Sigmoid colon (tissue), 7 donors: ENCODE data around the gene VPS13C. TPM values are rescaled to one million over a fixed set of nuclear protein-coding genes. Genes with fewer than 3 reads are reported as not detected.
A peak's percentile ranks its signal among the peaks of the same experiment; 100 is the strongest.

ENCODE experiments used
- DNase-seq: peaks from one replicate; pipeline ENCODE4 v3.0.0-alpha.2; 2019
- H3K27ac ChIP-seq, 4 donors: fragments of 200-600 bp; sonication (generic); one replicate each; pipeline ENCODE4 v1.5.1; 2016 to 2019; ENCODE audit warnings: mild to moderate bottlenecking in 1 of 4
- H3K27me3 ChIP-seq, 3 donors: fragments of 200-600 bp; sonication (generic); one replicate each; pipeline ENCODE4 v1.5.1; 2019; ENCODE audit warnings: mild to moderate bottlenecking in 1 of 3
- H3K36me3 ChIP-seq, 4 donors: fragments of 200-600 bp; sonication (generic); one replicate each; pipeline ENCODE4 v1.5.1; 2016 to 2019
- H3K4me1 ChIP-seq, 4 donors: fragments of 200-600 bp; sonication (generic); one replicate each; pipeline ENCODE4 v1.5.1; 2017 to 2019
- H3K4me3 ChIP-seq, 4 donors: fragments of 200-600 bp; sonication (generic); one replicate each; pipeline ENCODE4 v1.5.1; 2017 to 2019; ENCODE audit warnings: mild to moderate bottlenecking in 2 of 4, moderate library complexity in 1 of 4
- H3K9me3 ChIP-seq, 4 donors: fragments of 200-600 bp in 3 of 4; sonication (generic) in 3 of 4; one replicate each; pipeline versions ENCODE4 v1.5.1 to v1.6.1; 2013 to 2019
- EP300 ChIP-seq, 4 donors: sonication (generic); formaldehyde crosslinking; IDR thresholded peaks; one replicate each; pipeline ENCODE4 v1.6.1; 2017; ENCODE audit warnings: antibody characterized with exemption in 4 of 4
- POLR2A ChIP-seq, 2 donors: fragments of 450-650 bp; IDR thresholded peaks; one replicate each; pipeline ENCODE4 v1.6.1; 2016; ENCODE audit warnings: antibody characterized with exemption in 2 of 2, mild to moderate bottlenecking in 2 of 2, moderate library complexity in 2 of 2
- POLR2AphosphoS5 ChIP-seq, 4 donors: sonication (generic); formaldehyde crosslinking; IDR thresholded peaks; one replicate each; pipeline ENCODE4 v1.6.1; 2017; ENCODE audit warnings: antibody characterized with exemption in 4 of 4
- WGBS, 2 donors: extraction: QIAGEN DNeasy Blood & Tissue Kit; methylation state at CpG; one replicate each; pipeline ENCODE4 v1.1.7; 2013; 5-methylcytosine and 5-hydroxymethylcytosine counted together
- intact Hi-C: fragments of 100-400 bp; cut with DNase I; formaldehyde crosslinking; loops from one replicate; pipeline ENCODE4 v1.15.1; 2023
- polyA plus RNA-seq, 3 donors: library from polyadenylated mRNA; stranded (reverse); fragments of 200-250 nt; gene quantifications; one replicate each; pipeline ENCODE4 v1.2.3, GENCODE V29; 2013
- total RNA-seq, 4 donors: library from RNA; depleted of rRNA; stranded (reverse); fragments of >200 nt; gene quantifications; one replicate each; pipeline ENCODE4 v1.1.0, GENCODE V29; 2016
- TF ChIP-seq, protein P1 (sequence below), 4 experiments: fragments of 450-650 bp in 3 of 4; fragments of 200-600 bp in 1 of 4; IDR thresholded peaks; one replicate each; pipeline ENCODE4 v1.5.1; 2016 to 2019; ENCODE audit warnings: antibody characterized with exemption in 4 of 4, mild to moderate bottlenecking in 3 of 4, moderate library complexity in 2 of 4
- donor health status: healthy with polysubstance abuse.
- donor health status: Bipolar disorder and iron deficiency.
- donor health status: healthy.

Gene VPS13C
- total and polyA plus RNA-seq, 7 donors = 2.1 to 112 (median 71.5) TPM

DNA sequence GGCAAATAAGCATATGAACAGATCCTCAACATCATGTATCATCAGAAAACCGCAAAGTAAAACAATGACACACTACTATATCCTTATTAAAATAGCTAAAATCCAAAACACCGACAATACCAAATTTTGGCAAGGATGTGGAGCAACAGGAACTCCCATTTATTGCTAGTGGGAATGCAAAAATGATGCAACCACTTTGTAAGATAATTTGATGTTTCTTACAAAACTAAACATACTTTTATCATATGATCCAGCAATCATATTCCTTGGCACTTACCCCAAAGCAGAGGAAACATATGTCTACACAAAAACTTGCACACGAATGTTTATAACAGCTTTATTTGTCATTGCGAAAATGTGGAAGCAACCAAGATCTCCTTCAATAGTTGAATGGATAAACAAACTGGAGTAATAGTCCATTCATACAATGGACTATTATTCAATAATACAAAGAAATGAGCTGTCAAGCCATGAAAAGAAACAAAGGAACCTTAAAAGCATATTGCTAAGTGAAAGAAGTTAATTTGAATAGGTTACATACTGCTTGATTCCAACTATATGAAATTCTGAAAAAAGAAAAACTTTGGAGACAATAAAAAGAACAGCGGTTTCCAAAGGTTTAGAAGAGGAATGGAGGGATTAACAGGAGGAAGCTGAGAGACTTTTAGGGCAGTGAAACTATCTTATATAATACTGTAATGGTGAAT, 172.0 kb downstream of the VPS13C start:
- H3K9me3 ChIP-seq = peaks cover 0 to 6% (median 2%) of the 10 kb centered on the region in 4 donors
- no peak overlapping the region for H3K27ac ChIP-seq
- no peak overlapping the region for H3K4me3 ChIP-seq
- no peak for DNase-seq
- H3K36me3 ChIP-seq = peaks cover 4 to 43% (median 12%) of the 10 kb centered on the region in 4 donors
- no peaks in the 10 kb centered on the region for H3K27me3 ChIP-seq
- H3K4me1 ChIP-seq = no peaks in the 10 kb centered on the region
- intact Hi-C loops = no loop called here
- TF ChIP-seq POLR2A (IDR thresholded peaks at IDR 0.05) = no peak
- TF ChIP-seq EP300 (IDR thresholded peaks at IDR 0.05) = no peak
- TF ChIP-seq POLR2AphosphoS5 (IDR thresholded peaks at IDR 0.05) = no peak
- TF ChIP-seq, protein P1, sequence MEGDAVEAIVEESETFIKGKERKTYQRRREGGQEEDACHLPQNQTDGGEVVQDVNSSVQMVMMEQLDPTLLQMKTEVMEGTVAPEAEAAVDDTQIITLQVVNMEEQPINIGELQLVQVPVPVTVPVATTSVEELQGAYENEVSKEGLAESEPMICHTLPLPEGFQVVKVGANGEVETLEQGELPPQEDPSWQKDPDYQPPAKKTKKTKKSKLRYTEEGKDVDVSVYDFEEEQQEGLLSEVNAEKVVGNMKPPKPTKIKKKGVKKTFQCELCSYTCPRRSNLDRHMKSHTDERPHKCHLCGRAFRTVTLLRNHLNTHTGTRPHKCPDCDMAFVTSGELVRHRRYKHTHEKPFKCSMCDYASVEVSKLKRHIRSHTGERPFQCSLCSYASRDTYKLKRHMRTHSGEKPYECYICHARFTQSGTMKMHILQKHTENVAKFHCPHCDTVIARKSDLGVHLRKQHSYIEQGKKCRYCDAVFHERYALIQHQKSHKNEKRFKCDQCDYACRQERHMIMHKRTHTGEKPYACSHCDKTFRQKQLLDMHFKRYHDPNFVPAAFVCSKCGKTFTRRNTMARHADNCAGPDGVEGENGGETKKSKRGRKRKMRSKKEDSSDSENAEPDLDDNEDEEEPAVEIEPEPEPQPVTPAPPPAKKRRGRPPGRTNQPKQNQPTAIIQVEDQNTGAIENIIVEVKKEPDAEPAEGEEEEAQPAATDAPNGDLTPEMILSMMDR (IDR thresholded peaks at IDR 0.05) = no peak
- WGBS, 2 donors = 92 to 95% methylated on average over 5 of the region's 5 CpGs

DNA sequence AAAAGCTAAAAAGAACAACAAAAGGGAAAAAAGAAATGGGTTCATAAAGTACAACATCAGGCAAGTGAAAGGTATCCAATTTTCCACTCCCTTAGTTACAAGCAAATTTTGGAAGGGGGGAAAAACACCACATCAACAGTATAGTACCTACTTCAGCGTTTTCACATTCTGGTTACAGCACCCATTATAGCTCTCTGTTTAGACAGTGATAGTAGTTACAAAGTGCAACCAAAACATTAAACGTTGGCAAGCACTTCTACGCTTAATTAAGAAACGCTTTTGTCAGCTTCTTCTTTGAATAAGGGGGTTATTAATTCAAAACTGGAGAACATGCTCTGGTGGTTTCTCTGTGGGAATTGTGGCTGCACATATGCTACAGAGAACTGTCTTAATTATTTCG, 180.2 kb downstream of the VPS13C start:
- no peak for TF ChIP-seq EP300 (IDR thresholded peaks at IDR 0.05)
- TF ChIP-seq, protein P1 (IDR thresholded peaks at IDR 0.05) = no peak
- TF ChIP-seq POLR2A (IDR thresholded peaks at IDR 0.05) = no peak
- no peak for TF ChIP-seq POLR2AphosphoS5 (IDR thresholded peaks at IDR 0.05)
- no peak for DNase-seq
- no peaks in the 10 kb centered on the region for H3K9me3 ChIP-seq
- peaks cover 0 to 47% (median 2%) of the 10 kb centered on the region in 4 donors for H3K36me3 ChIP-seq
- intact Hi-C loops = no loop called here
- no peaks in the 10 kb centered on the region for H3K4me1 ChIP-seq
- H3K4me3 ChIP-seq = no peak overlapping the region
- WGBS, 2 donors = 44 to 78% methylated on average over 5 of the region's 5 CpGs
- H3K27me3 ChIP-seq = no peaks in the 10 kb centered on the region
- H3K27ac ChIP-seq = no peak overlapping the region

DNA sequence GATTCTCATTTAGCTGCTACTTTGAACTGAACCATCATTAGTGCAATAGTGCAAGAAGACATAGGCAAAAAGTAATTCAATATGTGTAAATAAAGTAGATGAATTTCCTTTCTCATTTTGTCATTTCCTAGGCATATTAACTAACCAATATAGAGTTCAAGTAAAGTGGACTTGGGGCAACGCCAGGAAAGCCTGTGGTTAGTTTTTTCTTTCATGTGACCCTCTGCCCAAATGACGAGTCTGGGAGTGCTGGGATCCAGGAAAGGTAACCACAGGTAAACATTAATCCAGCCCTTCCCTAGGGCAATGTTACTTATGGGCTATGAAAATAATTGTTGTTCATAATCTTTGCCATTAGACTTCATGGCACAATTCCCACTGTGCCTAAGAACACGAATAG, 181.0 kb downstream of the VPS13C start:
- no peaks in the 10 kb centered on the region for H3K9me3 ChIP-seq
- no peak overlapping the region for H3K27ac ChIP-seq
- intact Hi-C loops = loop anchor here (10.0 kb wide), 1 partner anchor 426 kb away; no protein-coding TSS in a partner anchor
- peaks cover 0 to 56% (median 2%) of the 10 kb centered on the region in 4 donors for H3K36me3 ChIP-seq
- TF ChIP-seq POLR2AphosphoS5 (IDR thresholded peaks at IDR 0.05) (no peak), EP300 (IDR thresholded peaks at IDR 0.05) (no peak), POLR2A (IDR thresholded peaks at IDR 0.05) (no peak)
- TF ChIP-seq, protein P1 (IDR thresholded peaks at IDR 0.05) = no peak
- H3K4me1 ChIP-seq = no peaks in the 10 kb centered on the region
- no peak overlapping the region for H3K4me3 ChIP-seq
- H3K27me3 ChIP-seq = no peaks in the 10 kb centered on the region
- no peak for DNase-seq
- WGBS, 2 donors = 22 to 70% methylated on average over 3 of the region's 3 CpGs

DNA sequence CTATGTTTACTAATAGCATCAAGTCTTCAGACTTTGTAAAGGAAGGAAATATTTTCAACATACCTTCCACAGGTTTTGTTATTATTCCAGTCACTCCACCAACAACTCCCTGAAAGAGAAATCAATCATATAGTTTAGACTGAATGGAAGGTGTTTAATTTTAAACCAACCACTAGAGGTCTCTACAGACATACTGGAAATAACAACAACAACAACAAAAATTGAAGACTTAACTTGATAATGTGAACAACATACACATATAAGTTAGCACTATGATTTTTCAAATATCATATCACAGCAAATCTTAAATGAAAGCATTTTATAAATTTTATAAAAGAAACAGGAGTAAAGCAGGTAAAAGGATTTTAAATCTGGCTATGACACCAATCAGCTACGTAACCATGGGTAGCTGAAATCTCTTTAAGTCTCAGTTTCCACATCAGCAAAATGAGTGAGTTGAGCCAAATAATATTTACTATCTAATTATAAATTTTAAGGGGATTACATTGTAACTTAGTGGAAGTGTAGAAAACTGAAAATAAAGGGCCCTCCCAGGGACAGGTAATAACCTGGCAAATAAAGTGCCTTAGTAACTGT, 188.2 kb downstream of the VPS13C start:
- Histone ChIP-seq H3K9me3 (no peaks in the 10 kb centered on the region), H3K27ac (no peak overlapping the region), H3K4me3 (no peak overlapping the region), H3K36me3 (peaks cover 0 to 96% (median 13%) of the 10 kb centered on the region in 4 donors), H3K4me1 (no peaks in the 10 kb centered on the region), H3K27me3 (no peaks in the 10 kb centered on the region)
- TF ChIP-seq POLR2A (IDR thresholded peaks at IDR 0.05) (no peak), EP300 (IDR thresholded peaks at IDR 0.05) (no peak)
- TF ChIP-seq, protein P1 (IDR thresholded peaks at IDR 0.05) = peak in 2 of 4 experiments; percentile 12 to 20
- intact Hi-C loops = loop anchor here (10.0 kb wide), 1 partner anchor 433 kb away; no protein-coding TSS in a partner anchor
- WGBS, 2 donors = 99% methylated on average over 1 of the region's 1 CpG
- DNase-seq = no peak
